ENCODE data around the gene KDM4C. TPM values are rescaled to one million over a fixed set of nuclear protein-coding genes. Genes with fewer than 3 reads are reported as not detected.

KDM4C gene
- total and polyA plus RNA-seq, 2 of the 8 experiments (the other 6 are each of a cell fraction or from before 2014, with no cell fraction given): 13.0 to 26.1 TPM

- no peak for DNase-seq (ENCODE audit: low read depth in 1 of 2, low spot score in 2 of 2)
- Histone ChIP-seq H2BK5ac (ENCODE audit: low read depth, low read length) (no peak overlapping the region), H2BK20ac (ENCODE audit: low read length) (no peak overlapping the region), H3K36me3 (ENCODE audit: control insufficient read depth in 2 of 4, insufficient read depth in 4 of 4, low read length in 3 of 4) (no peaks in the 10 kb centered on the region), H4K20me1 (replicated peaks in 1 of 2; ENCODE audit: control insufficient read depth in 1 of 2, insufficient read depth in 2 of 2, low read length in 2 of 2) (peaks cover 0 to 2% of the 10 kb centered on the region in 2 experiments), H4K91ac (replicated peaks; ENCODE audit: insufficient read length, low read length) (no peak overlapping the region), H3K23ac (ENCODE audit: insufficient read length) (no peak overlapping the region), H3K27me3 (replicated peaks in 1 of 4; ENCODE audit: control insufficient read depth in 3 of 4, extremely low read depth in 1 of 4, insufficient read depth in 3 of 4, low read length in 3 of 4) (no peaks in the 10 kb centered on the region), H3K18ac (ENCODE audit: extremely low read depth, low read length) (no peak overlapping the region), H3K14ac (ENCODE audit: insufficient read length) (no peak overlapping the region), H4K8ac (ENCODE audit: extremely low read depth, insufficient read depth, low read length) (no peak overlapping the region), H3K23me2 (ENCODE audit: low read depth, low read length) (no peaks in the 10 kb centered on the region), H3K79me1 (ENCODE audit: low read depth, low read length) (no peaks in the 10 kb centered on the region), H3K27ac (ENCODE audit: low read depth, low read length) (no peak overlapping the region), H4K5ac (ENCODE audit: insufficient read length, low read depth, low read length) (no peak overlapping the region), H3K4ac (replicated peaks; ENCODE audit: insufficient read length, low read depth, low read length) (no peak overlapping the region), H3K4me1 (replicated peaks in 1 of 4; ENCODE audit: control insufficient read depth in 3 of 4, insufficient read depth in 4 of 4, low read length in 3 of 4) (peaks cover 0 to 3% (median 0%) of the 10 kb centered on the region in 4 experiments; a peak in 1 of 7 replicates), H3K4me3 (ENCODE audit: extremely low read depth in 1 of 4, insufficient read depth in 2 of 4, low read depth in 3 of 4, low read length in 4 of 4) (no peak overlapping the region), H2BK120ac (replicated peaks; ENCODE audit: low read depth, low read length) (no peak overlapping the region), H3K4me2 (ENCODE audit: insufficient read depth in 1 of 2, low read depth in 2 of 2, low read length in 2 of 2) (no peak overlapping the region), H2BK12ac (ENCODE audit: low read depth, low read length) (no peak overlapping the region), H3K9me3 (ENCODE audit: insufficient read depth in 2 of 2, low read depth in 1 of 2, low read length in 1 of 2) (no peaks in the 10 kb centered on the region), H2AFZ (ENCODE audit: low read length) (no peak overlapping the region), H2BK15ac (ENCODE audit: low read length) (no peak overlapping the region), H3K9ac (replicated peaks in 1 of 4; ENCODE audit: extremely low read depth in 1 of 4, low read depth in 3 of 4, low read length in 3 of 4) (no peak overlapping the region), H3K56ac (replicated peaks; ENCODE audit: insufficient read length, low read depth, low read length) (no peak overlapping the region), H2AK5ac (ENCODE audit: low read depth, low read length) (no peak overlapping the region), H3K79me2 (ENCODE audit: control insufficient read depth in 1 of 2, insufficient read depth in 2 of 2, low read length in 2 of 2) (no peaks in the 10 kb centered on the region)
- TF ChIP-seq TEAD4 (IDR thresholded peaks at IDR 0.05; ENCODE audit: low read depth, low read length): no peak
- no peak for TF ChIP-seq FOSL1 (IDR thresholded peaks at IDR 0.05; ENCODE audit: insufficient read depth, low read depth, low read length)
- no peak for TF ChIP-seq SP4 (IDR thresholded peaks at IDR 0.05; ENCODE audit: low read length)
- no peak for TF ChIP-seq KDM1A (IDR thresholded peaks at IDR 0.05; ENCODE audit: borderline replicate concordance, low read length)
- no peak for TF ChIP-seq KDM5A (IDR thresholded peaks at IDR 0.05; ENCODE audit: low read length)
- TF ChIP-seq GTF2F1 (IDR thresholded peaks at IDR 0.05; ENCODE audit: borderline replicate concordance, low read depth, low read length): no peak
- ChIA-PET POLR2A (ENCODE audit: partially characterized antibody) (no interaction called here), CTCF (ENCODE audit: partially characterized antibody) (interaction anchor here (1.2 kb wide), 1 partner anchor 47 kb away, joined by 4 read pairs; no protein-coding TSS in a partner anchor)
- no peak for FAIRE-seq
- WGBS, 2 experiments (ENCODE audit: extremely low coverage in 1 of 2, insufficient coverage in 1 of 2, insufficient read length in 1 of 2, insufficient replicate concordance in 2 of 2, low coverage in 1 of 2, low lambda C conversion rate in 2 of 2, missing lambda C conversion rate in 1 of 2): 100% methylated on average over 1 of the region's 1 CpG; no CpG with 5 or more reads in 1 of the 2 experiments
Measured at GRCh38 chr9:7121664-7122063, 363.9 kb downstream of the KDM4C start.

Data from H1 (cell line).